ENCODE results near the gene SCAMP4.

DNA sequence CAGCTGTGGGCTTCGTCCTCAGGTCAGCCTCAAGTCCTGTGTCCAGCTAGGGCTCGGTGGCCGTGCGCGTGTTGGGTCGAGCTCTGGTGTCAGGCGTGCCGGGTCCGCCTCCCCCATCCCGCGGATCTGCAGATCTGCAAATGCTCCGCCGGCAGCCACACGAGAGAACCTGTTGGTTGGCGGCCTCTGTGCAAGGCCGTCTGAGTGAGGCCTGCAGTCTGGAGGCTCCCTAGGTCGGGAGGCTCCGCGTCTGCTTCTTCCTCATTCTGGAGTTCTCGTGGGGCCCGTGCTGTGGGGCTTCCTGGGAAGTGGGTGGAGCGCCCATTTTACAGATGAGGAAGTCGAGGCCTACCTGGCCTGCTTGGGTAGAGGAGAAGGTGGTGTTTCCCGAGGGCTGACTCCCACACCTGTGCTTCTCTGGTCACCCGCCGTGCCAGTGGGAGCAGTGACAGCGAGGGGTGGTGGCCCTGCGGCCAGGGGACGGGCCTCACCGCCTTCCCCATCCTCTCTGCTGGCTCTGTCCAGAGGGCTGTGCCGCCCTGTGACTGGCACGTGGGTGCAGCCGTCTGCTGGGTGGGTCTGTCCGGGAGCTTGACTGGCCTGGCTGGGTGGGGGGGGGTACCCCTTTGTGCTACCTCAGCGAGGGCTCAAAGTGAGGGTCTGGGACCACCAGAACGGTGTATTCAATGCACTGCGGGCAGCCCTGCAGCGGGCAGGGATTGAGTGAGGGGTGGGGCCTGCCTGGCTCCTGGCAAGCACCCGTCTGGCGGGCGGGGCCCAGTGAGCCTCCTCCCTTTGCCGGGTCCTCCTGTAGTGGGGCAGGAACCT lies 39.1 kb downstream of the SCAMP4 start:
- no peak for TF ChIP-seq TCF12 (IDR thresholded peaks at IDR 0.05; ENCODE audit: low read depth)
- TF ChIP-seq CREB1 (IDR thresholded peaks at IDR 0.05; ENCODE audit: low read depth): no peak
- TF ChIP-seq NFIC (IDR thresholded peaks at IDR 0.05): no peak
- no peak for TF ChIP-seq CEBPB (IDR thresholded peaks at IDR 0.05)
- TF ChIP-seq FOXM1 (IDR thresholded peaks at IDR 0.05; ENCODE audit: borderline replicate concordance, low read depth): no peak
- TF ChIP-seq TAF1 (IDR thresholded peaks at IDR 0.05; ENCODE audit: low read depth): no peak
- no peak for TF ChIP-seq YY1 (IDR thresholded peaks at IDR 0.05; ENCODE audit: low read depth)
- no peak for TF ChIP-seq EP300 (IDR thresholded peaks at IDR 0.05; ENCODE audit: borderline replicate concordance)
- no peak for TF ChIP-seq EGR1 (IDR thresholded peaks at IDR 0.05)
- TF ChIP-seq, protein P1, sequence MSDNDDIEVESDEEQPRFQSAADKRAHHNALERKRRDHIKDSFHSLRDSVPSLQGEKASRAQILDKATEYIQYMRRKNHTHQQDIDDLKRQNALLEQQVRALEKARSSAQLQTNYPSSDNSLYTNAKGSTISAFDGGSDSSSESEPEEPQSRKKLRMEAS (IDR thresholded peaks at IDR 0.05): no peak
- TF ChIP-seq, protein P2, sequence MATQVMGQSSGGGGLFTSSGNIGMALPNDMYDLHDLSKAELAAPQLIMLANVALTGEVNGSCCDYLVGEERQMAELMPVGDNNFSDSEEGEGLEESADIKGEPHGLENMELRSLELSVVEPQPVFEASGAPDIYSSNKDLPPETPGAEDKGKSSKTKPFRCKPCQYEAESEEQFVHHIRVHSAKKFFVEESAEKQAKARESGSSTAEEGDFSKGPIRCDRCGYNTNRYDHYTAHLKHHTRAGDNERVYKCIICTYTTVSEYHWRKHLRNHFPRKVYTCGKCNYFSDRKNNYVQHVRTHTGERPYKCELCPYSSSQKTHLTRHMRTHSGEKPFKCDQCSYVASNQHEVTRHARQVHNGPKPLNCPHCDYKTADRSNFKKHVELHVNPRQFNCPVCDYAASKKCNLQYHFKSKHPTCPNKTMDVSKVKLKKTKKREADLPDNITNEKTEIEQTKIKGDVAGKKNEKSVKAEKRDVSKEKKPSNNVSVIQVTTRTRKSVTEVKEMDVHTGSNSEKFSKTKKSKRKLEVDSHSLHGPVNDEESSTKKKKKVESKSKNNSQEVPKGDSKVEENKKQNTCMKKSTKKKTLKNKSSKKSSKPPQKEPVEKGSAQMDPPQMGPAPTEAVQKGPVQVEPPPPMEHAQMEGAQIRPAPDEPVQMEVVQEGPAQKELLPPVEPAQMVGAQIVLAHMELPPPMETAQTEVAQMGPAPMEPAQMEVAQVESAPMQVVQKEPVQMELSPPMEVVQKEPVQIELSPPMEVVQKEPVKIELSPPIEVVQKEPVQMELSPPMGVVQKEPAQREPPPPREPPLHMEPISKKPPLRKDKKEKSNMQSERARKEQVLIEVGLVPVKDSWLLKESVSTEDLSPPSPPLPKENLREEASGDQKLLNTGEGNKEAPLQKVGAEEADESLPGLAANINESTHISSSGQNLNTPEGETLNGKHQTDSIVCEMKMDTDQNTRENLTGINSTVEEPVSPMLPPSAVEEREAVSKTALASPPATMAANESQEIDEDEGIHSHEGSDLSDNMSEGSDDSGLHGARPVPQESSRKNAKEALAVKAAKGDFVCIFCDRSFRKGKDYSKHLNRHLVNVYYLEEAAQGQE (IDR thresholded peaks at IDR 0.05; ENCODE audit: low read depth): no peak

Data from Ishikawa (cell line).